Stimulated activated naive CD8-positive, alpha-beta T cell treated with anti-CD3 and anti-CD28 coated beads, Interleukin-15, amount 100 ng/mL, for 72 hours (primary cell): ENCODE results near the gene PLN.

Experiments
- ATAC-seq: fragments of 150-1000 bp; cut with Tn5 transposase; 2 replicates; pipeline ENCODE4 v1.10.0; 2021; ENCODE audit warnings: mild to moderate bottlenecking, moderate library complexity
- DNase-seq, 2 donors: peaks; one replicate each; pipeline ENCODE4 v3.0.0; 2021 to 2022
- H3K27ac Mint-ChIP-seq, 2 donors: one replicate each; pipeline ENCODE4 v1.8.0; 2022; ENCODE audit warnings: mild to moderate bottlenecking in 2 of 2, mixed read lengths in 2 of 2, moderate library complexity in 2 of 2
- H3K27me3 Mint-ChIP-seq: one replicate; pipeline ENCODE4 v1.8.0; 2022; ENCODE audit warnings: mixed read lengths
- H3K4me1 Mint-ChIP-seq: one replicate; pipeline ENCODE4 v1.8.0; 2022; ENCODE audit warnings: mild to moderate bottlenecking, mixed read lengths
- H3K4me3 Mint-ChIP-seq, 2 donors: one replicate each; pipeline ENCODE4 v1.8.0; 2022; ENCODE audit warnings: mild to moderate bottlenecking in 2 of 2, mixed read lengths in 2 of 2, moderate library complexity in 1 of 2
- H3K9me3 Mint-ChIP-seq, 2 donors: one replicate each; pipeline ENCODE4 v1.8.0; 2022; ENCODE audit warnings: mixed read lengths in 2 of 2

PLN gene

GRCh38 chr6:118525913-118526780 lies 21.9 kb upstream of the PLN start:
- ATAC-seq = no peak

GRCh38 chr6:118528129-118528528 lies 20.0 kb upstream of the PLN start:
- DNase-seq (no peak), ATAC-seq (no peak)
- Mint-ChIP-seq H3K4me1 (peaks cover 72% of the 10 kb centered on the region), H3K4me3 (no peak overlapping the region), H3K9me3 (peaks cover 3 to 21% of the 10 kb centered on the region in 2 donors), H3K27me3 (no peaks in the 10 kb centered on the region), H3K27ac (no peak overlapping the region)

More at GRCh38 chr6:118525913-118526780, 21.9 kb upstream of the PLN start:
- Mint-ChIP-seq H3K9me3 (peaks cover 3 to 10% of the 10 kb centered on the region in 2 donors), H3K4me3 (no peak overlapping the region), H3K27me3 (no peaks in the 10 kb centered on the region), H3K4me1 (peaks cover 57% of the 10 kb centered on the region), H3K27ac (no peak overlapping the region)
- no peak for DNase-seq

GRCh38 chr6:118529756-118530155 lies 18.3 kb upstream of the PLN start:
- Mint-ChIP-seq H3K27me3 (no peaks in the 10 kb centered on the region), H3K4me1 (peaks cover 65% of the 10 kb centered on the region), H3K27ac (no peak overlapping the region), H3K4me3 (no peak overlapping the region), H3K9me3 (peaks cover 3 to 21% of the 10 kb centered on the region in 2 donors)
- DNase-seq = no peak
- ATAC-seq = no peak

GRCh38 chr6:118530942-118531341 lies 17.2 kb upstream of the PLN start:
- H3K27ac Mint-ChIP-seq = no peak overlapping the region
- no peak overlapping the region for H3K4me3 Mint-ChIP-seq
- ATAC-seq (no peak), DNase-seq (no peak)
- H3K27me3 Mint-ChIP-seq = no peaks in the 10 kb centered on the region
- peaks cover 3 to 21% of the 10 kb centered on the region in 2 donors for H3K9me3 Mint-ChIP-seq
- H3K4me1 Mint-ChIP-seq = peaks cover 64% of the 10 kb centered on the region

GRCh38 chr6:118535176-118535844 lies 12.8 kb upstream of the PLN start:
- DNase-seq (no peak), ATAC-seq (peak; percentile 62)
- no peaks in the 10 kb centered on the region for H3K27me3 Mint-ChIP-seq
- no peak overlapping the region for H3K27ac Mint-ChIP-seq
- H3K4me1 Mint-ChIP-seq = peaks cover 43% of the 10 kb centered on the region
- H3K4me3 Mint-ChIP-seq = no peak overlapping the region
- H3K9me3 Mint-ChIP-seq = peaks cover 3 to 20% of the 10 kb centered on the region in 2 donors

GRCh38 chr6:118536478-118536877 lies 11.6 kb upstream of the PLN start:
- DNase-seq (no peak), ATAC-seq (no peak)
- H3K27me3 Mint-ChIP-seq = no peaks in the 10 kb centered on the region
- no peak overlapping the region for H3K4me3 Mint-ChIP-seq
- peaks cover 0 to 8% of the 10 kb centered on the region in 2 donors for H3K9me3 Mint-ChIP-seq
- H3K4me1 Mint-ChIP-seq = peaks cover 32% of the 10 kb centered on the region
- H3K27ac Mint-ChIP-seq = no peak overlapping the region

- Mint-ChIP-seq H3K4me1 (peaks cover 26% of the 10 kb centered on the region), H3K27ac (peak overlapping the region in 1 of 2 donors; percentile 13), H3K27me3 (no peaks in the 10 kb centered on the region), H3K9me3 (no peaks in the 10 kb centered on the region), H3K4me3 (no peak overlapping the region)
- no peak for DNase-seq
- no peak for ATAC-seq
Measured at GRCh38 chr6:118537574-118537973, 10.5 kb upstream of the PLN start.

- no peaks in the 10 kb centered on the region for H3K9me3 Mint-ChIP-seq
- no peak overlapping the region for H3K4me3 Mint-ChIP-seq
- DNase-seq (no peak), ATAC-seq (no peak)
- H3K4me1 Mint-ChIP-seq = peaks cover 28% of the 10 kb centered on the region
- H3K27me3 Mint-ChIP-seq = no peaks in the 10 kb centered on the region
- peak overlapping the region in 1 of 2 donors; percentile 85 for H3K27ac Mint-ChIP-seq
Measured at GRCh38 chr6:118542184-118542952, 5.7 kb upstream of the PLN start.

- H3K4me3 Mint-ChIP-seq = no peak overlapping the region
Measured at GRCh38 chr6:118544105-118544504, 4.0 kb upstream of the PLN start.

GRCh38 chr6:118546164-118546879 lies 1.8 kb upstream of the PLN start:
- Mint-ChIP-seq H3K4me3 (no peak overlapping the region), H3K27me3 (no peaks in the 10 kb centered on the region), H3K9me3 (no peaks in the 10 kb centered on the region), H3K4me1 (peaks cover 48% of the 10 kb centered on the region), H3K27ac (no peak overlapping the region)
- DNase-seq (no peak), ATAC-seq (no peak)

More at GRCh38 chr6:118544105-118544504, 4.0 kb upstream of the PLN start:
- Mint-ChIP-seq H3K9me3 (no peaks in the 10 kb centered on the region), H3K27ac (no peak overlapping the region), H3K27me3 (no peaks in the 10 kb centered on the region), H3K4me1 (peaks cover 40% of the 10 kb centered on the region)
- ATAC-seq (no peak), DNase-seq (no peak)

- ATAC-seq = no peak
- Mint-ChIP-seq H3K4me3 (no peak overlapping the region), H3K9me3 (no peaks in the 10 kb centered on the region), H3K27ac (no peak overlapping the region), H3K4me1 (peaks cover 50% of the 10 kb centered on the region), H3K27me3 (no peaks in the 10 kb centered on the region)
- no peak for DNase-seq
Measured at GRCh38 chr6:118546880-118547218, 1.2 kb upstream of the PLN start.

- no peak for ATAC-seq
- Mint-ChIP-seq H3K27ac (no peak overlapping the region), H3K4me3 (no peak overlapping the region), H3K9me3 (no peaks in the 10 kb centered on the region), H3K4me1 (peaks cover 54% of the 10 kb centered on the region), H3K27me3 (no peaks in the 10 kb centered on the region)
- no peak for DNase-seq
Measured at GRCh38 chr6:118548613-118549012, 517 bp downstream of the PLN start.

- Mint-ChIP-seq H3K4me1 (peaks cover 60% of the 10 kb centered on the region), H3K9me3 (no peaks in the 10 kb centered on the region), H3K27me3 (no peaks in the 10 kb centered on the region), H3K27ac (no peak overlapping the region), H3K4me3 (no peak overlapping the region)
- DNase-seq (no peak), ATAC-seq (peak; percentile 84)
Measured at GRCh38 chr6:118551063-118552053, 3.3 kb downstream of the PLN start.

- no peaks in the 10 kb centered on the region for H3K27me3 Mint-ChIP-seq
- peak overlapping the region in 1 of 2 donors; percentile 19 for H3K27ac Mint-ChIP-seq
- no peaks in the 10 kb centered on the region for H3K9me3 Mint-ChIP-seq
Measured at GRCh38 chr6:118553132-118553531, 5.0 kb downstream of the PLN start.

More at GRCh38 chr6:118553132-118553531, 5.0 kb downstream of the PLN start:
- peaks cover 57% of the 10 kb centered on the region for H3K4me1 Mint-ChIP-seq
- no peak for ATAC-seq
- H3K4me3 Mint-ChIP-seq = no peak overlapping the region
- DNase-seq = no peak
